ENCODE measurements around the gene RANBP2. TPM values are rescaled to one million over a fixed set of nuclear protein-coding genes. Genes with fewer than 3 reads are reported as not detected.

Gene RANBP2
- total RNA-seq, 2 donors from 2014 or later: 77.8 to 96.2 TPM

DNA sequence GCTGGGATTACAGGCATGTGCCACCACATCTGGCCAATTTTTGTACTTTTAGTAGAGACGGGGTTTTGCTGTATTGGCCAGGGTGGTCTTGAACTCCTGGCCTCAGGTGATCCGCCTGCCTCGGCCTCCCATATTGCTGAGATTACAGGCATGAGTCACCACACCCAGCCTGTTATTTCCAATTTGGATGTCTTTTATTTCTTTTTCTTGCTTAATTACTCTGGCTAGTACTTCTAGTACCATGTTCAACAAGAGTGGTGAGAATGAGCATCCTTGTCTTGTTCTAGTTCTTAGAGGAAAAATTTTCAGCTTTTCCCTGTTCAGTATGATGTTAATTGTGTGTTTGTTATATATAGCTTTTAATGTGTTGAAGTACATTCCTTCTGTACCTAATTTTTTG is 90.7 kb downstream of the RANBP2 start:
- Histone ChIP-seq H3K27me3 (replicated peaks; ENCODE audit: insufficient read depth) (no peaks in the 10 kb centered on the region), H3K36me3 (no peaks in the 10 kb centered on the region), H3K4me1 (replicated peaks) (no peaks in the 10 kb centered on the region), H3K9me3 (no peaks in the 10 kb centered on the region), H3K27ac (no peak overlapping the region), H3K4me3 (no peak overlapping the region)
- no peak for TF ChIP-seq POLR2A (IDR thresholded peaks at IDR 0.05)
- TF ChIP-seq, protein P1, sequence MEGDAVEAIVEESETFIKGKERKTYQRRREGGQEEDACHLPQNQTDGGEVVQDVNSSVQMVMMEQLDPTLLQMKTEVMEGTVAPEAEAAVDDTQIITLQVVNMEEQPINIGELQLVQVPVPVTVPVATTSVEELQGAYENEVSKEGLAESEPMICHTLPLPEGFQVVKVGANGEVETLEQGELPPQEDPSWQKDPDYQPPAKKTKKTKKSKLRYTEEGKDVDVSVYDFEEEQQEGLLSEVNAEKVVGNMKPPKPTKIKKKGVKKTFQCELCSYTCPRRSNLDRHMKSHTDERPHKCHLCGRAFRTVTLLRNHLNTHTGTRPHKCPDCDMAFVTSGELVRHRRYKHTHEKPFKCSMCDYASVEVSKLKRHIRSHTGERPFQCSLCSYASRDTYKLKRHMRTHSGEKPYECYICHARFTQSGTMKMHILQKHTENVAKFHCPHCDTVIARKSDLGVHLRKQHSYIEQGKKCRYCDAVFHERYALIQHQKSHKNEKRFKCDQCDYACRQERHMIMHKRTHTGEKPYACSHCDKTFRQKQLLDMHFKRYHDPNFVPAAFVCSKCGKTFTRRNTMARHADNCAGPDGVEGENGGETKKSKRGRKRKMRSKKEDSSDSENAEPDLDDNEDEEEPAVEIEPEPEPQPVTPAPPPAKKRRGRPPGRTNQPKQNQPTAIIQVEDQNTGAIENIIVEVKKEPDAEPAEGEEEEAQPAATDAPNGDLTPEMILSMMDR (IDR thresholded peaks at IDR 0.05): no peak
- no peak for TF ChIP-seq POLR2AphosphoS5 (IDR thresholded peaks at IDR 0.05)
- WGBS: 98% methylated on average over 3 of the region's 3 CpGs
- intact Hi-C loops (cut with DNase I): no loop called here
- no peak for DNase-seq (ENCODE audit: low spot score)

DNA sequence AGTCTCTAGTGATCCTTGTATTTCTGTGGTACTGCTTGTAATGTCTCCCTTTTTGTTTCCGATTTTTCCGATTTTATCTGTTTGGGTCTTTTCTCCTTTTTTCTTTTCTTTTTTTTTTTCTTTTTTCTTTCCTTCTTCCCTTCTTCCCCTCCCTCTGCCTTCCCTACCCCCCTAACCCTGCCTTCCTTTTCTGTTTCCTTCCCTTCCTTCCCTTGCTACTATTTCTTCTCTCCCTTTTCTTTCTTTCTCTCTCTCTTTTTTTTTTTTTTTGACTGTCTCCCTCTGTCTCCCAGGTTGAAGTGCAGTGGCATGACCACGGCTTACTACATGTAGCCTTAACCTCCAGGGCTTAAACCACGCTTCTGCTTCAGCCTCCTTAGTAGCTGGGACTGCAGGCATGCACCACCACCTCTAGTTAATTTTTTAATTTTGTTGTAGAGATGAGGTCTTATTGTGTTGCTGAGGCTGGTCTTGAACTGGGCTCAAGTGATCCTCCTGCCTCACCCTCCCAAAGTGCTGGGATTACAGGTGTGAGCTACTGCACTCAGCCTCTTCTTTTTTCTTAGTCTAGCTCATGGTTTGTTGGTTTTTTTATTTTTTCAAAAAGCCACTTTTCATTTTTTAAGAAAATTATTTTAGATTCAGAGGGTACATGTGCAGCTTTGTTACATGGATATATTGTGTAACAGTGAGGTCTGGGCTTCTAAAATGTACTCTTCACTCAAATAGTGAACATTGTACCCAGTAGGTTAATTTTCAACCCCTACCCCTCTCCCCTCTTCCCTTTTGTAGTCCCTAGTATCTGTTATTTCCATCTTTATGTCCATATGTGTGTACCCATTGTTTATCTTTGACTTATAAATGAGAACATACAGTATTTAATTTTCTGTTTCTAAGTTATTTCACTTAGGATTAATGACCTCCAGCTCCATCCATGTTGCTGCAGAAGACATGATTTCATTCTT is 92.0 kb downstream of the RANBP2 start:
- Histone ChIP-seq H3K4me3 (no peak overlapping the region), H3K27me3 (replicated peaks; ENCODE audit: insufficient read depth) (no peaks in the 10 kb centered on the region), H3K36me3 (no peaks in the 10 kb centered on the region), H3K9me3 (no peaks in the 10 kb centered on the region), H3K27ac (no peak overlapping the region), H3K4me1 (replicated peaks) (no peaks in the 10 kb centered on the region)
- no peak for TF ChIP-seq POLR2A (IDR thresholded peaks at IDR 0.05)
- TF ChIP-seq, protein P1 (IDR thresholded peaks at IDR 0.05): no peak
- no peak for DNase-seq (ENCODE audit: low spot score)
- 98% methylated on average over 4 of the region's 4 CpGs for WGBS
- intact Hi-C loops (cut with DNase I): no loop called here

DNA sequence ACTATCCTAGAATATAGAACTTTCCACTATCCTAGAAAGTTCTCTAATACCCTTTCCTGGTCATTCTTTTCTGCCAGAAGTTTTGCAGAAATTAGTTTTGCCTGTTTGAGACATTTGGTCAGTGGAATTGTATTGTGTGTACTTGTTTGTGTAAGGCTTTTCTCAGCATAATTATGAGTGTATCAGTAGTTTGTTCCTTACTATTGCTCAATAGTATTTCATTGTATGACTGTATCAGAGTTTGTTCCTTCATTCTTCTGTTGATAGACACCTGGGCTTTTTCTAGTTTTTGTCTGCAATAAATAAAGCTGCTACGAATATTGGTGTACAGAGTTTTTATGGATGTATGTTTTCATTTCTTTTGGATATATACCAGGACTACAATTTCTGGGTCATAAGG is 94.5 kb downstream of the RANBP2 start:
- H3K27me3 ChIP-seq (replicated peaks; ENCODE audit: insufficient read depth): no peaks in the 10 kb centered on the region
- H3K9me3 ChIP-seq: no peaks in the 10 kb centered on the region
- no peak overlapping the region for H3K4me3 ChIP-seq
- no peaks in the 10 kb centered on the region for H3K4me1 ChIP-seq (replicated peaks)
- no peak overlapping the region for H3K27ac ChIP-seq
- DNase-seq (ENCODE audit: low spot score): no peak
- 92% methylated on average over 1 of the region's 1 CpG for WGBS
- no peaks in the 10 kb centered on the region for H3K36me3 ChIP-seq
- intact Hi-C loops (cut with DNase I): no loop called here
- TF ChIP-seq, protein P1 (IDR thresholded peaks at IDR 0.05): no peak
- no peak for TF ChIP-seq POLR2A (IDR thresholded peaks at IDR 0.05)
- no peak for TF ChIP-seq POLR2AphosphoS5 (IDR thresholded peaks at IDR 0.05)

DNA sequence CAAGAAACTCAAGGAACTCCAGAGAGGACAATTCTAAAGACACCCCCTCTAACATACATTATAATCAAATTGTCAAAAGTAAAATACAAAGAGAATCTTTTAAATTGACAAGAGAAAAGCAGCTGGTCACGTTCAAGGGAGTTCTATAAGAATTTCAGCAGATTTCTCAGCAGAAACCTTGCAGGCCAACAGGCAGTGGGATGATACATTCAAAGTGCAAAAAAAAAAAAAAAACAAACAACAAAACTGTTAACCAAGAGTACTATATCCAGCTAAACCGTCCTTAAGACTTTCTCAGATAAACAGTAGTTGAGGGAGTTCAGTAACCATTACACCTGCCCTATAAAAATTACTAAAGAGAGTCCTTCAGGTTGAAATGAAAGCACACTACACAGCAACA is 101.2 kb downstream of the RANBP2 start:
- Histone ChIP-seq H3K27me3 (replicated peaks; ENCODE audit: insufficient read depth) (no peaks in the 10 kb centered on the region), H3K9me3 (no peaks in the 10 kb centered on the region), H3K27ac (no peak overlapping the region), H3K4me3 (no peak overlapping the region), H3K36me3 (no peaks in the 10 kb centered on the region), H3K4me1 (replicated peaks) (no peaks in the 10 kb centered on the region)
- intact Hi-C loops (cut with DNase I): no loop called here
- WGBS: 97% methylated on average over 2 of the region's 2 CpGs
- DNase-seq (ENCODE audit: low spot score): no peak
- TF ChIP-seq POLR2AphosphoS5 (IDR thresholded peaks at IDR 0.05): no peak
- TF ChIP-seq, protein P1 (IDR thresholded peaks at IDR 0.05): no peak
- no peak for TF ChIP-seq POLR2A (IDR thresholded peaks at IDR 0.05)

DNA sequence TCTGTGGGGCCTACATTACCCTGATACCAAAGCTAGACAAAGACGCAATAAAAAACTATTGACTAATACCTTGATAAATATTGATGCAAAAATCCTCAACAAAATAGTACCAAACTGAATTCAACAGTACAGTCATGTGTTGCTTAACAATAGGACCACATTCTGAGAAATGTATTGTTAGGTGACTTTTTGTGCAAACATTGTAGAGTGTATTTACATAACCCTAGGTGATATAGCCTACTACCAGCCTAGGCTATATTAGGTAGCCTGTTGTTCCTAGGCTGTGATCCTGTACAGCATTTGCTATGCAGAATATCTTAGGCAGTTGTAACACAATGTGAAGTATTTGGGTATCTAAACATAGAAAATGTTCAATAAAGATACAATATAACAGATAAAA is 104.0 kb downstream of the RANBP2 start:
- TF ChIP-seq, protein P1 (IDR thresholded peaks at IDR 0.05): no peak
- TF ChIP-seq POLR2AphosphoS5 (IDR thresholded peaks at IDR 0.05): no peak
- TF ChIP-seq POLR2A (IDR thresholded peaks at IDR 0.05): no peak
- no peaks in the 10 kb centered on the region for H3K4me1 ChIP-seq (replicated peaks)
- no peak overlapping the region for H3K4me3 ChIP-seq
- H3K27me3 ChIP-seq (replicated peaks; ENCODE audit: insufficient read depth): no peaks in the 10 kb centered on the region
- H3K36me3 ChIP-seq: no peaks in the 10 kb centered on the region
- no peak overlapping the region for H3K27ac ChIP-seq
- no peaks in the 10 kb centered on the region for H3K9me3 ChIP-seq
- 100% methylated on average over 1 of the region's 1 CpG for WGBS
- no peak for DNase-seq (ENCODE audit: low spot score)
- intact Hi-C loops (cut with DNase I): no loop called here
